HT1080 (cell line): Measurements from ENCODE around the gene CRYBG3. TPM values are rescaled to one million over a fixed set of nuclear protein-coding genes. Genes with fewer than 3 reads are reported as not detected.
"Not testable (repeated sequence)": the region's sequence is repeated elsewhere in the genome, so short reads cannot be mapped to it uniquely, and the experiment has no call there.

Source experiments
- DNase-seq: peaks from one replicate; pipeline ENCODE4 v3.0.0-alpha.2; 2015; ENCODE audit warnings: low read depth
- polyA plus RNA-seq, 2 experiments: library from polyadenylated mRNA; depleted of rRNA; stranded (reverse); fragments of >200 nt; gene quantifications; 2 replicates each; pipeline ENCODE4 v1.2.3, GENCODE V29; 2015
- total RNA-seq: library from RNA; depleted of rRNA; stranded (reverse); fragments of >200 nt; shearing (Covaris generic); gene quantifications from 2 replicates; pipeline ENCODE4 v1.2.3, GENCODE V29; 2014; rRNA removed

The CRYBG3 gene
- 10.9 and 12.4 TPM in 2 replicates for total RNA-seq
- polyA plus RNA-seq (2015; cell fraction: cytosol; rRNA removed) = 4.7 and 5.0 TPM in 2 replicates
- 15.3 and 16.2 TPM in 2 replicates for polyA plus RNA-seq (2015; cell fraction: nucleus; rRNA removed)

GRCh38 chr3:97821774-97822358, at the start of gene CRYBG3:
CRYBG3 (plus strand) TSS chr3:97822011; CDS start chr3:97822207, 196 bp downstream.
- peak; percentile 80 for DNase-seq

- no peak for DNase-seq
These were observed 48.9 kb upstream of the CRYBG3 start for GRCh38 chr3:97772926-97773325.

- no peak for DNase-seq
These were observed 43.7 kb upstream of the CRYBG3 start for GRCh38 chr3:97778152-97778551.

GRCh38 chr3:97793420-97794019, 28.3 kb upstream of the CRYBG3 start:
- DNase-seq = peak; percentile 54

GRCh38 chr3:97795951-97796350, 25.9 kb upstream of the CRYBG3 start:
- DNase-seq = no peak

GRCh38 chr3:97804471-97804870, 17.3 kb upstream of the CRYBG3 start:
- DNase-seq = no peak

GRCh38 chr3:97810779-97811390, 10.9 kb upstream of the CRYBG3 start:
- DNase-seq = peak; percentile 47

GRCh38 chr3:97815149-97815917, 6.5 kb upstream of the CRYBG3 start:
- DNase-seq = peak; percentile 85

- no peak for DNase-seq
These were observed 5.0 kb upstream of the CRYBG3 start for GRCh38 chr3:97816811-97817210.

- no peak for DNase-seq
These were observed 3.8 kb upstream of the CRYBG3 start for GRCh38 chr3:97817965-97818364.

GRCh38 chr3:97820780-97821179, 1.0 kb upstream of the CRYBG3 start:
- DNase-seq = no peak

- DNase-seq = no peak
These were observed 481 bp upstream of the CRYBG3 start for GRCh38 chr3:97821287-97821773.

GRCh38 chr3:97822359-97822775, 556 bp downstream of the CRYBG3 start:
- DNase-seq = peak; percentile 37

GRCh38 chr3:97823046-97824004, 1.5 kb downstream of the CRYBG3 start:
- no peak for DNase-seq

- DNase-seq = no peak
These were observed 3.3 kb downstream of the CRYBG3 start for GRCh38 chr3:97825101-97825500.

- DNase-seq = no peak
These were observed 6.1 kb downstream of the CRYBG3 start for GRCh38 chr3:97827741-97828471.

GRCh38 chr3:97829198-97829597, 7.4 kb downstream of the CRYBG3 start:
- DNase-seq = no peak

GRCh38 chr3:97830638-97831037, 8.8 kb downstream of the CRYBG3 start:
- DNase-seq = no peak

- no peak for DNase-seq
These were observed 9.3 kb downstream of the CRYBG3 start for GRCh38 chr3:97831140-97831539.

- not testable (repeated sequence) for DNase-seq
These were observed 11.4 kb downstream of the CRYBG3 start for GRCh38 chr3:97833184-97833583.
